Fibroblast of lung (primary cell): ENCODE results near the gene PCAT6.

Source experiments
- EZH2 ChIP-seq: IDR thresholded peaks from 2 replicates; pipeline ENCODE4 v1.5.1; 2012; ENCODE audit warnings: low read length, control low read depth, mild to moderate bottlenecking; ENCODE audit errors: missing control alignments
- TF ChIP-seq, protein P1 (sequence below), 2 donors: IDR thresholded peaks in 1 of 2; conservative IDR thresholded peaks in 1 of 2; 1 replicate in 1 of 2; 2 replicates in 1 of 2; pipeline ENCODE4 v1.5.1; 2011 to 2012; ENCODE audit warnings: low read length in 2 of 2, control low read depth in 1 of 2, inconsistent platforms in 1 of 2, low read depth in 1 of 2, mild to moderate bottlenecking in 1 of 2

DNA sequence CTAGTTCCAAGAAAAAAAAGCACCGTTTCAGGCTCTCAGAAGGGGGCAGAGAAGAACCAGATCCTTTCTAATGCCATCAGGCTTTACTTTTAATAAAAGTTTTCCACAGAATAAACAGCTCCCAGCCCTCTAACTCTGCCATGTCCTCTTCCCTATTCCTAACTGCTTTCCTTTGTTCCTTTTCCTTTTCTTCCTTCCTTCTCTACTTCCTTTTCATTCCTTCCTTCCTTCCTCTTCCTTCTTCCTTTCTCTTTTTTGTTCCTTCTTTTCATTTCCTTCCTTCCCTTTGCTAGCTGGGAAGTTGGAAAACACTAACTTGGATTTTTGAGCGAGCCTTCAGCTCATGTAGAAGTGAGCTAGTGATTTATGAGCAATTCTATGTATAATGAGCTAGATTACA is 48.7 kb upstream of the PCAT6 start:
- TF ChIP-seq, protein P1, sequence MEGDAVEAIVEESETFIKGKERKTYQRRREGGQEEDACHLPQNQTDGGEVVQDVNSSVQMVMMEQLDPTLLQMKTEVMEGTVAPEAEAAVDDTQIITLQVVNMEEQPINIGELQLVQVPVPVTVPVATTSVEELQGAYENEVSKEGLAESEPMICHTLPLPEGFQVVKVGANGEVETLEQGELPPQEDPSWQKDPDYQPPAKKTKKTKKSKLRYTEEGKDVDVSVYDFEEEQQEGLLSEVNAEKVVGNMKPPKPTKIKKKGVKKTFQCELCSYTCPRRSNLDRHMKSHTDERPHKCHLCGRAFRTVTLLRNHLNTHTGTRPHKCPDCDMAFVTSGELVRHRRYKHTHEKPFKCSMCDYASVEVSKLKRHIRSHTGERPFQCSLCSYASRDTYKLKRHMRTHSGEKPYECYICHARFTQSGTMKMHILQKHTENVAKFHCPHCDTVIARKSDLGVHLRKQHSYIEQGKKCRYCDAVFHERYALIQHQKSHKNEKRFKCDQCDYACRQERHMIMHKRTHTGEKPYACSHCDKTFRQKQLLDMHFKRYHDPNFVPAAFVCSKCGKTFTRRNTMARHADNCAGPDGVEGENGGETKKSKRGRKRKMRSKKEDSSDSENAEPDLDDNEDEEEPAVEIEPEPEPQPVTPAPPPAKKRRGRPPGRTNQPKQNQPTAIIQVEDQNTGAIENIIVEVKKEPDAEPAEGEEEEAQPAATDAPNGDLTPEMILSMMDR (conservative IDR thresholded peaks at IDR 0.05 in 1 of 2, IDR thresholded peaks at IDR 0.05 in 1 of 2; ENCODE audit: low read depth in 1 of 2, low read length in 2 of 2): no peak
- TF ChIP-seq EZH2: no peak
